HepG2 (cell line): ENCODE data around the gene CRYZL1. TPM values are rescaled to one million over a fixed set of nuclear protein-coding genes. Genes with fewer than 3 reads are reported as not detected.

Source experiments
- ATRX ChIP-seq: sonication (generic); formaldehyde crosslinking; IDR thresholded peaks from 2 replicates; pipeline ENCODE4 v1.4.0; 2020; ENCODE audit warnings: missing genetic modification reagents, borderline replicate concordance
- FOSL2 ChIP-seq: sonication (generic); formaldehyde crosslinking; IDR thresholded peaks from 2 replicates; pipeline ENCODE4 v1.4.0; 2020; ENCODE audit warnings: missing genetic modification reagents
- FOXK1 ChIP-seq: sonication (generic); formaldehyde crosslinking; IDR thresholded peaks from 2 replicates; pipeline ENCODE4 v1.4.0; 2020; ENCODE audit warnings: low read depth, missing genetic modification reagents, borderline replicate concordance
- GATAD2A ChIP-seq: IDR thresholded peaks from 2 replicates; pipeline ENCODE4 v1.6.1; 2016
- GFI1 ChIP-seq: sonication (generic); formaldehyde crosslinking; IDR thresholded peaks from 2 replicates; pipeline ENCODE4 v1.5.0; 2020; ENCODE audit warnings: missing genetic modification reagents, mild to moderate bottlenecking, borderline replicate concordance
- HNRNPH1 ChIP-seq: fragments of 200-400 bp; formaldehyde crosslinking; optimal IDR thresholded peaks from 2 replicates; pipeline ENCODE3; 2017; ENCODE audit warnings: mild to moderate bottlenecking, low read depth, low read length
- NBN ChIP-seq: fragments of 450-650 bp; conservative IDR thresholded peaks from 2 replicates; pipeline ENCODE4 v1.6.1; 2017
- NR2F2 ChIP-seq: IDR thresholded peaks from 2 replicates; pipeline ENCODE4 v1.6.1; 2012; ENCODE audit warnings: low read depth, inconsistent platforms, borderline replicate concordance
- TCF7 ChIP-seq: sonication (generic); IDR thresholded peaks from 2 replicates; pipeline ENCODE4 v1.6.1; 2016; ENCODE audit warnings: antibody characterized with exemption, low read depth
- YEATS2 ChIP-seq: sonication (generic); formaldehyde crosslinking; IDR thresholded peaks from 2 replicates; pipeline ENCODE4 v1.4.0; 2020; ENCODE audit warnings: missing genetic modification reagents, borderline replicate concordance
- ZNF205 ChIP-seq: IDR thresholded peaks from 2 replicates; pipeline ENCODE4 v1.6.1; 2018; ENCODE audit warnings: missing biosample characterization, missing genetic modification reagents
- ZNF263 ChIP-seq: sonication (generic); formaldehyde crosslinking; IDR thresholded peaks from 2 replicates; pipeline ENCODE4 v1.4.0; 2020; ENCODE audit warnings: missing genetic modification reagents
- ZNF432 ChIP-seq: sonication (generic); formaldehyde crosslinking; IDR thresholded peaks from 2 replicates; pipeline ENCODE4 v1.5.0; 2020; ENCODE audit warnings: missing genetic modification reagents, mild to moderate bottlenecking, borderline replicate concordance
- ZNF569 ChIP-seq: sonication (generic); formaldehyde crosslinking; IDR thresholded peaks from 2 replicates; pipeline ENCODE4 v1.5.0; 2020; ENCODE audit warnings: mild to moderate bottlenecking, missing genetic modification reagents, moderate library complexity, borderline replicate concordance
- ZNF614 ChIP-seq: IDR thresholded peaks from 2 replicates; pipeline ENCODE4 v1.6.1; 2018; ENCODE audit warnings: missing biosample characterization, missing genetic modification reagents, inconsistent platforms, borderline replicate concordance
- ZNF839 ChIP-seq: sonication (generic); formaldehyde crosslinking; IDR thresholded peaks from 2 replicates; pipeline ENCODE4 v1.4.0; 2020; ENCODE audit warnings: missing genetic modification reagents, mild to moderate bottlenecking, borderline replicate concordance
- ZNF879 ChIP-seq: sonication (generic); formaldehyde crosslinking; IDR thresholded peaks from 2 replicates; pipeline ENCODE4 v1.8.1; 2023; ENCODE audit warnings: missing genetic modification reagents
- polyA plus RNA-seq, 8 experiments: library from polyadenylated mRNA; depleted of rRNA in 3 of 8; stranded (reverse) in 7 of 8; unstranded in 1 of 8; fragments of >200 nt; fragmentation: Illumina TruSeq in 4 of 8; extraction: Trizol in 4 of 8; gene quantifications; 2 replicates each; pipeline versions ENCODE4 v1.2.1 to v1.2.3, GENCODE V29; 2011 to 2016; ENCODE audit warnings: low read depth in 4 of 8, missing spikeins in 1 of 8, mixed read lengths in 1 of 8; ENCODE audit not compliant: insufficient read depth in 1 of 8
- total RNA-seq, 5 experiments: library from RNA; depleted of rRNA; stranded (reverse); fragments of >200 nt; fragmentation: Illumina TruSeq; extraction: Trizol; gene quantifications; 2 replicates each; pipeline ENCODE4 v1.2.3, GENCODE V29; 2016; ENCODE audit warnings: low read depth in 1 of 5
- TF ChIP-seq, protein P1 (sequence below): sonication (generic); formaldehyde crosslinking; IDR thresholded peaks from 2 replicates; pipeline ENCODE4 v1.4.0; 2020; ENCODE audit warnings: missing genetic modification reagents
- TF ChIP-seq, protein P2 (sequence below): sonication (generic); formaldehyde crosslinking; IDR thresholded peaks from 2 replicates; pipeline ENCODE4 v1.4.0; 2020; ENCODE audit warnings: missing genetic modification reagents
- TF ChIP-seq, protein P3 (sequence below): sonication (generic); formaldehyde crosslinking; IDR thresholded peaks from 2 replicates; pipeline ENCODE4 v1.4.0; 2020; ENCODE audit warnings: missing genetic modification reagents, borderline replicate concordance
- TF ChIP-seq, protein P4 (sequence below): sonication (generic); formaldehyde crosslinking; IDR thresholded peaks from 2 replicates; pipeline ENCODE4 v1.4.0; 2020; ENCODE audit warnings: missing genetic modification reagents
- TF ChIP-seq, protein P5 (sequence below): sonication (generic); formaldehyde crosslinking; IDR thresholded peaks from 2 replicates; pipeline ENCODE4 v1.4.0; 2020; ENCODE audit warnings: low read depth, mild to moderate bottlenecking, missing genetic modification reagents

Gene CRYZL1
- total and polyA plus RNA-seq, 2 of the 13 experiments (the other 11 are each of a cell fraction or from before 2014, with no cell fraction given): 20.3 to 27.7 TPM

DNA sequence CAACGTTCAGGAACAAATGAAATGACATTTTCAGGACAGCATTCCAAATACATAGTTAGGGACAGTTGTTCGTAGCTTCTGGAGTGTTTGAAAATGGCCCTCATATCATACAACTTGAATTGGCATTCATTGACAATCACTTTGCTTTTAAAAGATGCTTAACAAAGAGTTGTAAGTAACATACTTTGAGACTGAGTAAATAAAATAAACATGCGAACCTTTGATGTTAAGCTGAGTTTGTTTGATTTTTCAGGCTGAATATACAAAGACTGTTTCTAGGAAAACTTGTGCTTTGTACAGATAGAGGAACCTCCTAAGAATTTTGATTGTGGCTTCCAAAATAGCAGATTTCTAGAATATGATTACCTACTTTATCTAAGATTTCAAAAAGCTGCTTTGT lies 46.1 kb upstream of the CRYZL1 start (continued):
- TF ChIP-seq, protein P1, sequence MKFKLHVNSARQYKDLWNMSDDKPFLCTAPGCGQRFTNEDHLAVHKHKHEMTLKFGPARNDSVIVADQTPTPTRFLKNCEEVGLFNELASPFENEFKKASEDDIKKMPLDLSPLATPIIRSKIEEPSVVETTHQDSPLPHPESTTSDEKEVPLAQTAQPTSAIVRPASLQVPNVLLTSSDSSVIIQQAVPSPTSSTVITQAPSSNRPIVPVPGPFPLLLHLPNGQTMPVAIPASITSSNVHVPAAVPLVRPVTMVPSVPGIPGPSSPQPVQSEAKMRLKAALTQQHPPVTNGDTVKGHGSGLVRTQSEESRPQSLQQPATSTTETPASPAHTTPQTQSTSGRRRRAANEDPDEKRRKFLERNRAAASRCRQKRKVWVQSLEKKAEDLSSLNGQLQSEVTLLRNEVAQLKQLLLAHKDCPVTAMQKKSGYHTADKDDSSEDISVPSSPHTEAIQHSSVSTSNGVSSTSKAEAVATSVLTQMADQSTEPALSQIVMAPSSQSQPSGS (CRISPR knock-in tag): no peak
- TF ChIP-seq, protein P2, sequence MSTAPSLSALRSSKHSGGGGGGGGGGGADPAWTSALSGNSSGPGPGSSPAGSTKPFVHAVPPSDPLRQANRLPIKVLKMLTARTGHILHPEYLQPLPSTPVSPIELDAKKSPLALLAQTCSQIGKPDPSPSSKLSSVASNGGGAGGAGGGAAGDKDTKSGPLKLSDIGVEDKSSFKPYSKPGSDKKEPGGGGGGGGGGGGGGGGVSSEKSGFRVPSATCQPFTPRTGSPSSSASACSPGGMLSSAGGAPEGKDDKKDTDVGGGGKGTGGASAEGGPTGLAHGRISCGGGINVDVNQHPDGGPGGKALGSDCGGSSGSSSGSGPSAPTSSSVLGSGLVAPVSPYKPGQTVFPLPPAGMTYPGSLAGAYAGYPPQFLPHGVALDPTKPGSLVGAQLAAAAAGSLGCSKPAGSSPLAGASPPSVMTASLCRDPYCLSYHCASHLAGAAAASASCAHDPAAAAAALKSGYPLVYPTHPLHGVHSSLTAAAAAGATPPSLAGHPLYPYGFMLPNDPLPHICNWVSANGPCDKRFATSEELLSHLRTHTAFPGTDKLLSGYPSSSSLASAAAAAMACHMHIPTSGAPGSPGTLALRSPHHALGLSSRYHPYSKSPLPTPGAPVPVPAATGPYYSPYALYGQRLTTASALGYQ: peak; percentile 48; the same call in 1 of the 2 replicates
- peak; percentile 81 for TF ChIP-seq GATAD2A (CRISPR knock-in tag)
- TF ChIP-seq, protein P3, sequence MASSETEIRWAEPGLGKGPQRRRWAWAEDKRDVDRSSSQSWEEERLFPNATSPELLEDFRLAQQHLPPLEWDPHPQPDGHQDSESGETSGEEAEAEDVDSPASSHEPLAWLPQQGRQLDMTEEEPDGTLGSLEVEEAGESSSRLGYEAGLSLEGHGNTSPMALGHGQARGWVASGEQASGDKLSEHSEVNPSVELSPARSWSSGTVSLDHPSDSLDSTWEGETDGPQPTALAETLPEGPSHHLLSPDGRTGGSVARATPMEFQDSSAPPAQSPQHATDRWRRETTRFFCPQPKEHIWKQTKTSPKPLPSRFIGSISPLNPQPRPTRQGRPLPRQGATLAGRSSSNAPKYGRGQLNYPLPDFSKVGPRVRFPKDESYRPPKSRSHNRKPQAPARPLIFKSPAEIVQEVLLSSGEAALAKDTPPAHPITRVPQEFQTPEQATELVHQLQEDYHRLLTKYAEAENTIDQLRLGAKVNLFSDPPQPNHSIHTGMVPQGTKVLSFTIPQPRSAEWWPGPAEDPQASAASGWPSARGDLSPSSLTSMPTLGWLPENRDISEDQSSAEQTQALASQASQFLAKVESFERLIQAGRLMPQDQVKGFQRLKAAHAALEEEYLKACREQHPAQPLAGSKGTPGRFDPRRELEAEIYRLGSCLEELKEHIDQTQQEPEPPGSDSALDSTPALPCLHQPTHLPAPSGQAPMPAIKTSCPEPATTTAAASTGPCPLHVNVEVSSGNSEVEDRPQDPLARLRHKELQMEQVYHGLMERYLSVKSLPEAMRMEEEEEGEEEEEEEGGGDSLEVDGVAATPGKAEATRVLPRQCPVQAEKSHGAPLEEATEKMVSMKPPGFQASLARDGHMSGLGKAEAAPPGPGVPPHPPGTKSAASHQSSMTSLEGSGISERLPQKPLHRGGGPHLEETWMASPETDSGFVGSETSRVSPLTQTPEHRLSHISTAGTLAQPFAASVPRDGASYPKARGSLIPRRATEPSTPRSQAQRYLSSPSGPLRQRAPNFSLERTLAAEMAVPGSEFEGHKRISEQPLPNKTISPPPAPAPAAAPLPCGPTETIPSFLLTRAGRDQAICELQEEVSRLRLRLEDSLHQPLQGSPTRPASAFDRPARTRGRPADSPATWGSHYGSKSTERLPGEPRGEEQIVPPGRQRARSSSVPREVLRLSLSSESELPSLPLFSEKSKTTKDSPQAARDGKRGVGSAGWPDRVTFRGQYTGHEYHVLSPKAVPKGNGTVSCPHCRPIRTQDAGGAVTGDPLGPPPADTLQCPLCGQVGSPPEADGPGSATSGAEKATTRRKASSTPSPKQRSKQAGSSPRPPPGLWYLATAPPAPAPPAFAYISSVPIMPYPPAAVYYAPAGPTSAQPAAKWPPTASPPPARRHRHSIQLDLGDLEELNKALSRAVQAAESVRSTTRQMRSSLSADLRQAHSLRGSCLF (CRISPR knock-in tag): no peak
- no peak for TF ChIP-seq ZNF569 (CRISPR knock-in tag)
- TF ChIP-seq, protein P4, sequence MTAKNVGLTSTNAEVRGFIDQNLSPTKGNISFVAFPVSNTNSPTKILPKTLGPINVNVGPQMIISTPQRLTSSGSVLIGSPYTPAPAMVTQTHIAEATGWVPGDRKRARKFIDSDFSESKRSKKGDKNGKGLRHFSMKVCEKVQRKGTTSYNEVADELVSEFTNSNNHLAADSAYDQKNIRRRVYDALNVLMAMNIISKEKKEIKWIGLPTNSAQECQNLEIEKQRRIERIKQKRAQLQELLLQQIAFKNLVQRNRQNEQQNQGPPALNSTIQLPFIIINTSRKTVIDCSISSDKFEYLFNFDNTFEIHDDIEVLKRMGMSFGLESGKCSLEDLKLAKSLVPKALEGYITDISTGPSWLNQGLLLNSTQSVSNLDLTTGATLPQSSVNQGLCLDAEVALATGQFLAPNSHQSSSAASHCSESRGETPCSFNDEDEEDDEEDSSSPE (CRISPR knock-in tag): no peak
- no peak for TF ChIP-seq ZNF432 (CRISPR knock-in tag)
- TF ChIP-seq FOSL2 (CRISPR knock-in tag): peak; percentile 18; the same call in 1 of the 2 replicates
- no peak for TF ChIP-seq GFI1 (CRISPR knock-in tag)
- no peak for TF ChIP-seq ATRX (CRISPR knock-in tag)
- no peak for TF ChIP-seq NBN
- TF ChIP-seq, protein P5, sequence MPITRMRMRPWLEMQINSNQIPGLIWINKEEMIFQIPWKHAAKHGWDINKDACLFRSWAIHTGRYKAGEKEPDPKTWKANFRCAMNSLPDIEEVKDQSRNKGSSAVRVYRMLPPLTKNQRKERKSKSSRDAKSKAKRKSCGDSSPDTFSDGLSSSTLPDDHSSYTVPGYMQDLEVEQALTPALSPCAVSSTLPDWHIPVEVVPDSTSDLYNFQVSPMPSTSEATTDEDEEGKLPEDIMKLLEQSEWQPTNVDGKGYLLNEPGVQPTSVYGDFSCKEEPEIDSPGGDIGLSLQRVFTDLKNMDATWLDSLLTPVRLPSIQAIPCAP: no peak
- TF ChIP-seq NR2F2: no peak
- TF ChIP-seq HNRNPH1: no peak
- TF ChIP-seq ZNF879 (CRISPR knock-in tag): no peak
- no peak for TF ChIP-seq ZNF614 (CRISPR knock-in tag)
- 0 out of 2 replicates have a peak, but pooled peaks have one; percentile 20 for TF ChIP-seq FOXK1 (CRISPR knock-in tag)
- TF ChIP-seq YEATS2 (CRISPR knock-in tag): no peak
- no peak for TF ChIP-seq ZNF839 (CRISPR knock-in tag)
- no peak for TF ChIP-seq ZNF263
- no peak for TF ChIP-seq ZNF205 (CRISPR knock-in tag)
- TF ChIP-seq TCF7: peak; percentile 91
